LNCaP clone FGC (cell line): ENCODE results near the gene CAMK2N1.
A peak's percentile ranks its signal among the peaks of the same experiment; 100 is the strongest.

Experiments
- DNase-seq: peaks from one replicate; pipeline ENCODE4 v3.0.0-alpha.2; 2011; ENCODE audit warnings: low read depth
- H3K4me3 ChIP-seq: 2 replicates; pipeline ENCODE4 v1.5.1; 2011; ENCODE audit warnings: mild to moderate bottlenecking, low read depth, low read length, control low read depth
- CTCF ChIP-seq: IDR thresholded peaks from 2 replicates; pipeline ENCODE4 v1.5.1; 2012; ENCODE audit warnings: mild to moderate bottlenecking; ENCODE audit not compliant: control insufficient read depth, insufficient read depth; ENCODE audit errors: extremely low read depth

The CAMK2N1 gene

GRCh38 chr1:20491178-20491577, 5.2 kb upstream of the CAMK2N1 start:
- DNase-seq = no peak
- no peak for TF ChIP-seq CTCF
- H3K4me3 ChIP-seq = no peak overlapping the region

DNA sequence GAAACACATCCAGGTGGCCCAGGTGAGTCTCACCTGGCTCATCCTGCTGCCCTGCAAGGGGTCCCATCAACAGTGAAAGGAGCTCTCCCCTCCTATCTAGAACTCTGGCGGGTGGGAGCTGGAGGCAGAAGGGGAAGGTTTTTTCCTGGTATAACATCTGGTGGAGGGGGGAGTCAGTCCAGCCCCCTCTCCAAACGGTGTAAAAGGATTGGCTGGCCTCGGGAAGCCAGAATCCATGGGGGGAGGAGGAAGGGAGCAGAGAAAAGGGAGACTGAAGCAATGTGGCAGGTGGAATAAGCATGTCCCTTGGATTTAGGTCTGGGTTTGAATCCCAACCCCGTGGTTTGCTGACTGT, 1.2 kb upstream of the CAMK2N1 start:
- no peak for DNase-seq
- no peak for TF ChIP-seq CTCF
- no peak overlapping the region for H3K4me3 ChIP-seq

GRCh38 chr1:20486457-20487235, 636 bp upstream of the CAMK2N1 start:
- no peak for DNase-seq
- TF ChIP-seq CTCF = no peak
- H3K4me3 ChIP-seq = peak overlapping the region; percentile 56

DNA sequence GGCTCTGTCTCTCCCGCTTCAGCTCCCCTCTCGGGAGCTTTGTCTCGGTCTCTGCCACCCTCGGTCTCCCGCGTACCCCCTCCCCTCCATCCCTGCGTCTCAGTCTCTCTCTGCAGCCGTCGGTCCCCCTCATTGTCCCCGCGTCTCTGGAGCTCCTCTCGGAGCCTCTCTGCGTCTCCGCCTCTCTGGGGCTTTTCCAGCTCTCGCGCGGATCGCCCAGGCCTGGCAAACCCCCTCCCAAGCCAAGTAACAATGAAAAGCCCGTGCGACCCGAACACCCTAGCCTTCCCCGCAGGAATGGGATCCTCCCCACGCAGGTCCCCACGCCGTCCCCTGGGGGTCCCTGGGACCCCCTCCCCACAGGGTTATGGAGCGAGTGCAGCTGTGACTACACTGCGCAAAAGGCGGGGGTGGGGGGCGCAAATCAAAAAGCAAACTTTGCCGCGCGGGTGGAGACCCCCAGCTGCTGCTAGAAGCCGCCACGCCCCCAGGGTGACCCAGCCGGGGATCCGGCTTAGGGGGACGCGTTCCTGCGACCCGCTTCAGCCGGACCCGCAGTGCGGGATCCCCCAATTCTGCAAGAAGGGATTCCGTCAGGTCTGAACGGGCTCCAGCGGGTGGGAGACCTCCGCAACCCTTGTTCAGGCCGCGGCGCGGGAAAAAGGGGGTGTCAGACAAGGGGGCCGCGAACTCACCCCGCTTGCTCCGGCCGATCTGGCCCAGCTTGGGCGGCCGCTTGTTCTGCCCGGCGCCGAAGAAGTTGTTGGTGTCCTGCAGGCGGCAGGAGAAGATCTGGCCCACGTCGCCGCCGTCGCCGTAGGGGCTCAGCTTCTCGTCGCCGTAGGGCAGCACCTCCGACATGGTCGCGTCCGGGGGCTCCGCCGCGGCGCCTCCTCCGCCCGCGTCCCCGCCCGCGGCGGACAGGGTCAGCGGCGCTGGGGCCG, 1.2 kb downstream of the CAMK2N1 start:
- TF ChIP-seq CTCF = no peak
- H3K4me3 ChIP-seq = peak overlapping the region; percentile 66
- no peak for DNase-seq

DNA sequence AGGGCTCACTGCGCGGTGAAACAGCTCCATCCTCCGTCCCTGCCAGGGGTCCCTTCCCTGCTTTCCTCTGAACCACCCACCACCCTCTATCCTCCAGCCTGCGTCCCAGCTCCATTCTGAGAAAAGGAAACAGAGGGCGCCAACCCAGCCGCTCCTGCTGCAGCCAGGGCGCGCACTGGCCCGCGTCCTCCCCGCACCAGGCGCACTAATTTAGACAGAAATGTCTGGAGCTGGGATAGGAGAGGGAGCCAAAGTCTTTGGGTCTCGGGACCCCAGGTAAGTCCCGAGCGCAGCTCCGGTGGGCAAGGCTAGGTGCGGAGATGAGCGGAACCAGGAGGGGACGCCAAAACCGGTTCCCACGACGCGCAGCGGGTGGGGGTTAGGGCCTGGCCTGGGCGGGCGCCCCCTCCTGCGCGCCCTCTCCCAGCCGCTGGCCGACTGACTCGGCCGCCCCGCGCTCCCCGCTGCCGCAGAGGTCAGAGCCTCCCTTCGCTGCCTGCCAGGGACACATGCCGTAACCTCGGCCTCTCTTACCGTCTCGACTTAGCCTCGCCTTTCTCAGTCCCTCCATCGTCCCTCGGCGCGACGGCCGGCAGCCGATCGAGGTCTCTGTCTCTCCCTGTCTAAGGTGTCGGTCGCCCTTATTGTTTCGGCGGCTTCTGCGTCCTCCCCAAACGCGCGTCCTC, 2.0 kb downstream of the CAMK2N1 start:
- 0 out of 2 replicates have a peak, but pooled peaks have one; percentile 1 for TF ChIP-seq CTCF
- no peak for DNase-seq
- H3K4me3 ChIP-seq = peak overlapping the region; percentile 66

- TF ChIP-seq CTCF = no peak
- DNase-seq = no peak
- peak overlapping the region; percentile 66 for H3K4me3 ChIP-seq
Measured at GRCh38 chr1:20483098-20483832, 2.7 kb downstream of the CAMK2N1 start.
